OCI-LY3 (cell line): Measurements from ENCODE around the gene ZSCAN22.

Experiments used
- CTCF ChIP-seq: fragments of 200-600, 300-600 bp; sonication (generic); IDR thresholded peaks from 2 replicates; pipeline ENCODE4 v1.5.1; 2014; ENCODE audit warnings: antibody characterized with exemption, low read length, low read depth
- EZH2phosphoT487 ChIP-seq: fragments of 200-600 bp; shearing (Covaris generic); IDR thresholded peaks from 2 replicates; pipeline ENCODE4 v1.6.1; 2018; ENCODE audit warnings: antibody characterized with exemption, mixed run types, low read depth

DNA sequence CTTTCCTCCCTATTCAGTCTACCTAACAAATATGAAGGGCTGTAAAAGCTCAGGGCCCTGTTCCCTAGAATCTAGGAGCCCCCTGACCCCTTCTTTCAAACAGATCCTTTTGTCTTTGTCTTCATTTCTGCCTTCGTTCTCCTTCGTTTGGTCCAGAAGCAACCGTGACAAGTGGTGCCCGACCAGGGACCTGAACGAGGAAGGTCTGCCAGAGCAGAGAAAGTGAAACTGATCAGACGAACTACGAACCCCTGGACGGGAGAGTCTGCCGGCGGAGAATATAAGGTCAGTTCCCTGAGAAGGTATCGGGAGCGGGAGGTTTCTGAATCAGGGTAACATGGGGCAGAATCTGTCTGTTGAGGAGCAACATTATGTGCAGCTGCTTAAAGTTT lies 20.9 kb upstream of the ZSCAN22 start:
- TF ChIP-seq CTCF (no peak), EZH2phosphoT487 (no peak)
